ENCODE data around the gene TNNT3.
"Not testable (repeated sequence)": the region's sequence is repeated elsewhere in the genome, so short reads cannot be mapped to it uniquely, and the experiment has no call there.

TNNT3 gene

GRCh38 chr11:1936072-1936780 is 16.7 kb downstream of the TNNT3 start:
- DNase-seq = no peak

DNA sequence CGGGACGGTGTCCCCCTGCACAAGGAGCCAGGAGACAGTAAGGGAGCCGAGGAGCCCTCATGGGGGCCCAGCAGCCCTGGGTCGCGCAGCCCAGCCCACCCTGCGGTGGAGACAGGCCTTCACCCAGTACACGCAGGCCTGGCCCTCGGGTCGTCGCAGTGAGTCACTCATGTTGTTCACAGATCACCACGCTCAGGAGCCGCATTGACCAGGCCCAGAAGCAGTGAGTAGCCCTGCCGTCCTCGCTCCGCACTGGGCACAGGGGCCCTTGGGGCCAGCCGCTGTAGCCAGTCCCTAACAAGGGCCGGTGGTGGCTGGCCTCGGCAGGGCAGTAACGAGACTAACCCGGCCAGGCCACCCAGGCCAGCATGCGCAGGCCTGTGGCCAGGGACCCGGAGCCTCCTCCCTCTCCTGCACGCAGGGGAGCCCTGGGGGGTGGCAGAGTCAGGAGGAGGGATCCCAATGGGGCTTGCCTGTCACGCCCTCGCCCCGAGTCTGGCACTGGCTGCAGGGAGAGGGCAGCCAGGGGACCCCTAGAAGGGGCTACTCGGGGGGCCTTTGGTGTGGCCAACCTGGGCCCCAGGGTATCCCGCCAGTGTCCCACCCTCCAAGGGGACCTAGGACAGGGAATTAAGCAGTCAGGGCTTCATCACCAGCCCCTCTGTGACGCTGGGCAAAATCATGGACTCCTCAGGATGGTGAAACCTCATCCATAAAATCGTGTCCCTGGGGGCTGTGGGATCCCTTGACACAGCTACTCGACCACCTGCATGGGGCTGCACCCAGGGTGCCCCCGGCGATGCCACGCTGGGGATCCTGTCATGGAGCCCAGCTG is 17.5 kb downstream of the TNNT3 start:
- no peak for DNase-seq

- no peak for DNase-seq
Measured at GRCh38 chr11:1937616-1938342, 18.3 kb downstream of the TNNT3 start.

GRCh38 chr11:1938343-1939005 is 19.0 kb downstream of the TNNT3 start:
- DNase-seq = no peak

DNA sequence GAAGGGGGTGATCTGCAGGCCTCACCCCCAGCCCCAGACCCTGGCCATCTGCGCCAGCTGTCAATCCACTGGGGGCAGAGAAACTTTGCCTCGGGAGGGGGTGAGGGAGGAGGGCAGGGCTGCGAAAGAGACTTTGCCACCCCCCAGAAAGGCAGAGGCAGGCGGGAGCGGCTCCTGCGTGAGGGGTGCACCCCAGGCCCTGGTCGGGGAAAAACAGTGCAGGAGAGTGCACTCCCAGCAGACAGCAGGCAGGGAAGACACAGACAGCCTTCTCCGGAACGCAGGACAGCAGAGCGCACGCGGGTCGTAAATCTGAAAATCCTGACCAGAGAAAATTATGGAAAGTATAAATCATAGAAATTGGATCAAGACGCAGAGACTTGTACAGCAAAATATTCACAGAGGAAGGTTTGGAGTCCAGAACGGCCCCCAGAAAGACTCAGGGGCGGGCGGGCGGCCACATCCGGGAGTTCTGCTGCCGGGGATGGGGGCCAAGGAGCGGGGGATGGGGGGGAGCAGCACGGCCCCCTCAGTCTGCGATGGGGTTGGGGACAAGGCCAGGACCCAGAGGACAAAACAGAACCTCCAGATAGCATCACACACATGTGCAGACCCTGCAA is 19.6 kb downstream of the TNNT3 start:
- no peak for DNase-seq

GRCh38 chr11:1939788-1940187 is 20.3 kb downstream of the TNNT3 start:
- not testable (repeated sequence) for DNase-seq

GRCh38 chr11:1942558-1943260 is 23.2 kb downstream of the TNNT3 start:
- no peak for DNase-seq

DNA sequence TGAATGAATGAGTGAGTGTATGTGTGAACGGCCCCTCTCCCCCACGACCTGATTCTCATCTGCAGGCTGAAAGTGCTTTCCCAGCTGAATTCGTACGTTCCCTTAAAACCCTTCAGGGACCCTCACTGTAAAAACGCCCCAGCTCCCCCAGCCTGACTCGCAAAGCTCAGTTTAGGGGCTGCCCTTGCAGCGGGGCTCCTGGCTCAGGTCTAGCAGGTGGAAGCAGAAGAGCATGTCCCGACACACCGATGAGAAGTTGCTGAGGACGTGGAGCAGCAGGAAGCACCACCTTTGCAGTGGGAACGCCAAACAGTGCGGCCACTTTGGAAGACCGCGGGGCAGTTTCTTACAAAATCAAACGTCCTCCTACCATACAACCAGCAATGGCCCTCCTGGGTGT is 24.1 kb downstream of the TNNT3 start:
- DNase-seq = no peak

DNA sequence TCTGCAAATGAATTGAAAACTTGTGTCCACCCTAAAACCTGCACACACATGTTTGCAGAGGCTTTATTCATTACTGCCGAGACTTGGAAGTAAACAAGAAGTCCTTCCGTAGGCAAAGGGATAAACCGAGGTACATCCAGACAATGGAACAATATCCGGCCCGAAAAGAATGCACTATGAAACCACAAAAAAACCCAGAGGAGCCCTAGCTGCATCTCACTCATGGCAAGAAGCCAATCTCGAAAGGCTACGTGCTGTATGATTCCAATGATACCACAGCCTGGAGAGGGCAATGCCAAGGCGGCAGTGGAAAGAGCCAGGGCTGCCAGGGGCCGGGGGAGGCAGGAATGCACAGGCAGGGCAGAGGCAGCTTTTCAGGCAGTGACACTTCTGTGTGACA is 24.5 kb downstream of the TNNT3 start:
- DNase-seq = peak; percentile 41

DNA sequence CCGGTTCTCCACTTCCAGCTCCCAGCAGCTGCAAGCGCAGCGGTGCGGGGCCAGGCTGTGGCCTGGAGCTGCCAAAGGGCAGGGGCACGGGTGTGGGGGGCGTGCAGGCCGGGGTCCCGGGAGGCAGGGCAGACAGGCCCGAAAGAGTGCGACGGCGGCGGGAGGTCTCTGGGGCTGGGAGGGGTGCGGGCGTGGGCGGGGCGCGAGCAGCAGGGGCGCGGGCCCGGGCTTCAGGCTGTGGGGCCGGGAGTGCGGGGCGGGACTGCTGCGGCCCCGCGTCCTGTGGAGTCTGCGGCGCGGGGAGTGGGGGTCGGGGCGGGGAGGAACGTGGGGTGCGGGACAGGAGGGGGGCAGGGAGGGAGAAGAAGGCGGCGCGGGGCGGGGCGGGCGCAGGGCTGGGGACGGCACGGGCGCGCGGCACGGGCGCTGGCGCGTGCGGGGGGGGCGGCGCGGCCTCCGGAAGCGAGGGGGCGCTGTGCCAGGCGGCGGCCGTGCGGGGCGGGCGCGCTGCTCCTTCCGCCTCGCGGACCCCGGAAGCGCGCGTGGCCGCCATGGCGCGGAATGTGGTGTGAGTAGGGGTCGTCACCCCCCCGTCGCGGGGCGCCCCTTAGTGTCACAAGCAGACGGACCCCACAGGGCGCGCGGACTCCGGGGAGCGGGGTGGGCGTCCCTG is 27.4 kb downstream of the TNNT3 start, which contains the start of gene MRPL23:
MRPL23 (plus strand) TSS at position 521 of the 673 bp plus-strand sequence; CDS start at position 552, 31 bp downstream.
- no peak for DNase-seq

- no peak for DNase-seq
Measured at GRCh38 chr11:1947592-1948237, 28.2 kb downstream of the TNNT3 start.

DNA sequence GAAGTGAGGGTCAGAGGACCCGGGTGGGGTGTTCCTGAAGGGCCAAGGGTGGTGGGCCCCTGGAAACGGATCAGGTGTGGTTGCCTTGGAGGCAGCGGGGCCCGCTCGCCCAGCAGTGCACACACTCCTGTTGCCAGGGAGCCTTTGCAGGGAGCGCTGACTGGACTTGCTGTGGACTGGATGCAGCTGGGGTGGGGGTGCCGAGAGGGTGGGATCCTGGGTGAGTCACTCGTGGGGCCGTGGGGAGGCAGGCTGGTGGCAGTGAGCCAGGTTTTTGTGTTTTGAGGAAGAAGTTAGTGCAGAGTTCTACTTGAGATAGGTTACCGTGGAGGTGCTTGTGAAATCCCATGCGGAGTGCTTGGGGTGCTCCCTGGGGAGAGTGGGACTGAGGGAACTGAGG is 28.9 kb downstream of the TNNT3 start:
- DNase-seq = no peak

DNA sequence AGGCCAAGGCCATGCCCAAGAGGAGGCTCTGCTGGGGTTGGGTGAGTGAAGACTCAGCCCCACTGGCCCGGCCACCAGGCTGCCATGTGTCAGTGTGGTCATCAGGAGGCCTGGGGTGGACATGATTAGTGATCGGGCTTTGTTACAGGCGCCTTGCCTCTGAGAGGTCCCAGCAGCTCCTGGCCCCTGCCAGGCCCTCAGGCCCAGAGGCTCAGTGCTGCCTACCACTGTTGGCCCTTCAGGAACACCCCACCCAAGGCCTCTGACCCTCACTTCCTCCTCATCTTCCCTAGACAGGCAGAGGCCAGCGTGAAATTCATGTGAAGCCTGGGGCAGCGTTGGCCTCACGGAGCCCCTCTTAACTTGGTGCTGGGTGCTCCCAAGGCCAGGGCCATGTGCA is 29.8 kb downstream of the TNNT3 start:
- no peak for DNase-seq

GRCh38 chr11:1949922-1950321 is 30.4 kb downstream of the TNNT3 start:
- no peak for DNase-seq

GRCh38 chr11:1952806-1953482 is 33.4 kb downstream of the TNNT3 start:
- no peak for DNase-seq

GRCh38 chr11:1953489-1954266 is 34.2 kb downstream of the TNNT3 start:
- DNase-seq = no peak

DNA sequence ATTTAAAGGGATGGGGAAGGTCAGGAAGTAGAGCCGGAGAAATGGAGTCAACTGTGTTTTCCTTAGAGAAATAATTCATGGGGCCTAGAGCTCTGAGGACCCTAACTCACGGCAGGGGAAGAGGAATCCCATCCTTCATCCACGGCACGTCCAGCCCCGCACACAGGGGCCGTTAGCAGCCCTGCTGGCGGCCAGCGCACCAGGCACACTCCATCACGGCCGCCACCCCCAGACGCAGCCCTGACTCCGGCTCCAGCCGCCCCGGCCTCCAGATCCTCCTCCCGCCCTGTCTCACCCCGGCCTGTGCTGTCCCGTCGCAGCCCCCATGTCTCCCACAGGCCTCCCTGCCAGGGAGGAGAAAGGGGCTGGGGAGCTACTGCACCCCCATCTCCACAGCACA is 38.9 kb downstream of the TNNT3 start:
- no peak for DNase-seq

DNA sequence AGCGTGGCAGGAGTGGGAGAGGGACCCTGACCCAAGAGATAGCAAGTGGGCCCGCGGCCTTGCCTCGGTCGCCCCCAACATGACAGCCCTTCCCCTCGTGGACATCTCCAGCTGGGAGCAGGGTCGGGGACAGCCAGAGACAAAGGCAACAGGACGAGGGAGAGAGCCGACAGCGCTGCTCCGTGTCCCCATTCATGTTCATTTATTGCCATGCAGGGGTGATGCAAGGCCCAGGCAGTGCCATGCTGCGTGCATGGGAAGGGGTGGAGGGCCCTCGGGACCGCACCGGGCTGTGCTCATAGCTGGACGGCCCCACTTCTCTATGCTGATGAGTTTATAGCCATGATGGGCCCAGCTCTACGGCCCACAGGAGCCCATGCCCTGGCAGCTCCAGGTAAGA is 40.3 kb downstream of the TNNT3 start:
- no peak for DNase-seq

DNA sequence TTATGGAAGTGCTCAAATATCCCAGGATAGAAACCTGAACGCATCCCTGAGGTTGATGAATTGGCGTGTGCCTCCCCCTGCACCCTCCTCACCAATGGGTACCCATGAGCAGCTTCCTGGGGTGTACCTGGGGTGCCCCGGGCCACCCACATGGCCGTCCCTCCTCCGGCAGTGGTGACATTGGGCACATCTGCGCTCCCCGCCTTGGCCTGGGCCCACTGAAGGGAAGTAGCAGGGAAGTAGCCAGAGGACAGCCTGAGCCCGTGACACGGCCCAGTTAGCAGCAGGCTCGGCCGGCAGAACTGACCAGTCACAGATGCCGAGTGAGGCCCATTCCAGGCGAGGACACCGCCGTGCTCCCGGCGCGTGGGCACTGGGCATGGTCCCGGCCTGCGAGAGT is 44.4 kb downstream of the TNNT3 start:
- DNase-seq = no peak
